ENCODE measurements around the gene DTYMK. TPM values are rescaled to one million over a fixed set of nuclear protein-coding genes. Genes with fewer than 3 reads are reported as not detected.
"Not testable (repeated sequence)": the region's sequence is repeated elsewhere in the genome, so short reads cannot be mapped to it uniquely, and the experiment has no call there.

Gene DTYMK
- total and polyA plus RNA-seq, 2 of the 8 experiments (the other 6 are each of a cell fraction or from before 2014, with no cell fraction given): 58.3 to 69.9 TPM

DNA sequence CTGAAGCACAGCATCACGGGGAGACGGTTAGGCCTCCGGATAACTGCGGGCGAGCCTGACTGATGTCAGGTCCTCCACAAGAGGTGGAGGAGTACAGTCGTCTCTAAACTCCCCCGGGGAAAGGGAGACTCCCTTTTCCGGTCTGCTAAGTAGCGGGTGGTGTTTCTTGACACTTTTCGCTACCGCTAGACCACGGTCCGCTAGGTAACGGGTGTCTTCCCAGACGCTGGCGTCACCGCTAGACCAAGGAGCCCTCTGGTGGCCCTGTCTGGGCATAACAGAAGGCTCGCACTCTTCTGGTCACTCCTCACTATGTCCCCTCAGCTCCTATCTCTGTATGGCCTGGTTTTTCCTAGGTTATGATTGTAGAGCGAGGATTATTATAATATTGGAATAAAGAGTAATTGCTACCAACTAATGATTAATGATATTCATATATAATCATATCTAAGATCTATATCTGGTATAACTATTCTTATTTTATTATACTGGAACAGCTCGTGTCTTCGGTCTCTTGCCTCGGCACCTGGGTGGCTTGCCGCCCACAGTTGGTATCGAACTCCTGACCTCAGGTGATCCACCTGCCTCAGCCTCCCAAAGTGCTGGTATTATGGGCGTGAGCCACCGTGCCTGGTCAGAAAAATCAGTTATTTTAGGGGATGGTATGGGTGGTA, 46.0 kb upstream of the DTYMK start:
- not testable (repeated sequence) for H3K56ac ChIP-seq (replicated peaks; ENCODE audit: insufficient read length, low read depth, low read length); H3K79me1 ChIP-seq (ENCODE audit: low read depth, low read length); H2BK120ac ChIP-seq (replicated peaks; ENCODE audit: low read depth, low read length); H3K36me3 ChIP-seq (ENCODE audit: control insufficient read depth in 2 of 4, insufficient read depth in 4 of 4, low read length in 3 of 4); H3K9ac ChIP-seq (replicated peaks in 1 of 4; ENCODE audit: extremely low read depth in 1 of 4, low read depth in 3 of 4, low read length in 3 of 4); H3K4me2 ChIP-seq (ENCODE audit: insufficient read depth in 1 of 2, low read depth in 2 of 2, low read length in 2 of 2); H3K27me3 ChIP-seq (replicated peaks in 1 of 4; ENCODE audit: control insufficient read depth in 3 of 4, extremely low read depth in 1 of 4, insufficient read depth in 3 of 4, low read length in 3 of 4); FAIRE-seq; H3K4me3 ChIP-seq (ENCODE audit: extremely low read depth in 1 of 4, insufficient read depth in 2 of 4, low read depth in 3 of 4, low read length in 4 of 4); H2BK20ac ChIP-seq (ENCODE audit: low read length); H3K27ac ChIP-seq (ENCODE audit: low read depth, low read length); H4K5ac ChIP-seq (ENCODE audit: insufficient read length, low read depth, low read length); H3K4ac ChIP-seq (replicated peaks; ENCODE audit: insufficient read length, low read depth, low read length); H3K23ac ChIP-seq (ENCODE audit: insufficient read length); H3K9me3 ChIP-seq (ENCODE audit: insufficient read depth in 2 of 2, low read depth in 1 of 2, low read length in 1 of 2); H3K4me1 ChIP-seq (replicated peaks in 1 of 4; ENCODE audit: control insufficient read depth in 3 of 4, insufficient read depth in 4 of 4, low read length in 3 of 4); H4K91ac ChIP-seq (replicated peaks; ENCODE audit: insufficient read length, low read length); H2BK15ac ChIP-seq (ENCODE audit: low read length); H2AK5ac ChIP-seq (ENCODE audit: low read depth, low read length); H4K8ac ChIP-seq (ENCODE audit: extremely low read depth, insufficient read depth, low read length); H2BK12ac ChIP-seq (ENCODE audit: low read depth, low read length); H3K79me2 ChIP-seq (ENCODE audit: control insufficient read depth in 1 of 2, insufficient read depth in 2 of 2, low read length in 2 of 2); H4K20me1 ChIP-seq (replicated peaks in 1 of 2; ENCODE audit: control insufficient read depth in 1 of 2, insufficient read depth in 2 of 2, low read length in 2 of 2); H3K14ac ChIP-seq (ENCODE audit: insufficient read length); H2BK5ac ChIP-seq (ENCODE audit: low read depth, low read length); H2AFZ ChIP-seq (ENCODE audit: low read length); H3K18ac ChIP-seq (ENCODE audit: extremely low read depth, low read length)
- WGBS, 2 experiments (ENCODE audit: extremely low coverage in 1 of 2, insufficient coverage in 1 of 2, insufficient read length in 1 of 2, insufficient replicate concordance in 2 of 2, low coverage in 1 of 2, low lambda C conversion rate in 2 of 2, missing lambda C conversion rate in 1 of 2): 45% methylated on average over 26 of the region's 26 CpGs; no CpG with 5 or more reads in 1 of the 2 experiments
- peaks cover 12% of the 10 kb centered on the region; the same call in 1 of the 2 replicates for H3K23me2 ChIP-seq (ENCODE audit: low read depth, low read length)
- peak in 1 of 2 experiments; percentile 74 for DNase-seq (ENCODE audit: low read depth in 1 of 2, low spot score in 2 of 2)
- TF ChIP-seq RAD21 (IDR thresholded peaks at IDR 0.05 in 1 of 2, conservative IDR thresholded peaks at IDR 0.05 in 1 of 2; ENCODE audit: low read depth in 2 of 2, low read length in 2 of 2): peak; percentile 24 to 36; a peak in 3 of 4 replicates
- TF ChIP-seq, protein P1, sequence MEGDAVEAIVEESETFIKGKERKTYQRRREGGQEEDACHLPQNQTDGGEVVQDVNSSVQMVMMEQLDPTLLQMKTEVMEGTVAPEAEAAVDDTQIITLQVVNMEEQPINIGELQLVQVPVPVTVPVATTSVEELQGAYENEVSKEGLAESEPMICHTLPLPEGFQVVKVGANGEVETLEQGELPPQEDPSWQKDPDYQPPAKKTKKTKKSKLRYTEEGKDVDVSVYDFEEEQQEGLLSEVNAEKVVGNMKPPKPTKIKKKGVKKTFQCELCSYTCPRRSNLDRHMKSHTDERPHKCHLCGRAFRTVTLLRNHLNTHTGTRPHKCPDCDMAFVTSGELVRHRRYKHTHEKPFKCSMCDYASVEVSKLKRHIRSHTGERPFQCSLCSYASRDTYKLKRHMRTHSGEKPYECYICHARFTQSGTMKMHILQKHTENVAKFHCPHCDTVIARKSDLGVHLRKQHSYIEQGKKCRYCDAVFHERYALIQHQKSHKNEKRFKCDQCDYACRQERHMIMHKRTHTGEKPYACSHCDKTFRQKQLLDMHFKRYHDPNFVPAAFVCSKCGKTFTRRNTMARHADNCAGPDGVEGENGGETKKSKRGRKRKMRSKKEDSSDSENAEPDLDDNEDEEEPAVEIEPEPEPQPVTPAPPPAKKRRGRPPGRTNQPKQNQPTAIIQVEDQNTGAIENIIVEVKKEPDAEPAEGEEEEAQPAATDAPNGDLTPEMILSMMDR (IDR thresholded peaks at IDR 0.05; ENCODE audit: control extremely low read depth in 1 of 3, insufficient read depth in 1 of 3, low read depth in 1 of 3, low read length in 3 of 3): peak in 1 of 3 experiments; percentile 21; a peak in 1 of 4 replicates
- POLR2A ChIA-PET (ENCODE audit: partially characterized antibody): interaction anchor here (10.7 kb wide), 1 partner anchor 30 kb away, joined by 64 read pairs; the partner anchor contains the start of gene ING5
- CTCF ChIA-PET (ENCODE audit: partially characterized antibody): interaction anchor here (0.6 to 4.0 kb wide), 20 partner anchors 8 to 146 kb away, joined by 3 to 28 read pairs (median 4); partner anchors contain the start of gene ING5
